Fibroblast of mammary gland (primary cell): ENCODE results near the gene USP48.

Experiments
- DNase-seq: peaks from one replicate; pipeline ENCODE4 v3.0.0-alpha.2; 2010; ENCODE audit warnings: low read depth
- H3K4me3 ChIP-seq: 2 replicates; pipeline ENCODE4 v1.5.1; 2011; ENCODE audit warnings: low read depth, mild to moderate bottlenecking, low read length, moderate library complexity; ENCODE audit not compliant: control insufficient read depth
- CTCF ChIP-seq: conservative IDR thresholded peaks from 2 replicates; pipeline ENCODE4 v1.5.1; 2011; ENCODE audit warnings: low read depth, low read length, inconsistent platforms; ENCODE audit not compliant: control insufficient read depth, insufficient read depth

USP48 gene

GRCh38 chr1:21673277-21673780 is 109.6 kb downstream of the USP48 start:
- DNase-seq: peak; percentile 70
- TF ChIP-seq CTCF: no peak

GRCh38 chr1:21672478-21673276 is 110.3 kb downstream of the USP48 start:
- no peak overlapping the region for H3K4me3 ChIP-seq
- TF ChIP-seq CTCF: no peak
- peak; percentile 71 for DNase-seq

More at GRCh38 chr1:21673277-21673780, 109.6 kb downstream of the USP48 start:
- no peak overlapping the region for H3K4me3 ChIP-seq

- no peak for TF ChIP-seq CTCF
- H3K4me3 ChIP-seq: no peak overlapping the region
- DNase-seq: no peak
Observed at GRCh38 chr1:21671915-21672314, 111.0 kb downstream of the USP48 start.

GRCh38 chr1:21670956-21671902 is 111.7 kb downstream of the USP48 start:
- no peak for TF ChIP-seq CTCF
- no peak for DNase-seq
- no peak overlapping the region for H3K4me3 ChIP-seq

GRCh38 chr1:21670059-21670881 is 112.7 kb downstream of the USP48 start:
- no peak for TF ChIP-seq CTCF
- DNase-seq: no peak
- H3K4me3 ChIP-seq: no peak overlapping the region

GRCh38 chr1:21669258-21670058 is 113.5 kb downstream of the USP48 start, which contains the start of gene RAP1GAP:
Gene RAP1GAP, minus strand, starts transcription at chr1:21669357. Its CDS starts 49,325 bp downstream, at chr1:21620032.
- no peak for TF ChIP-seq CTCF
- no peak for DNase-seq
- no peak within 1 kb of the TSS for H3K4me3 ChIP-seq
